Parathyroid adenoma (tissue), 2 donors: ENCODE results near the gene TTC1.

Source experiments
- H2AFZ ChIP-seq: fragments of 300-600 bp; sonication (generic); one replicate; pipeline ENCODE4 v1.7.0; 2017; ENCODE audit warnings: antibody characterized with exemption, mild to moderate bottlenecking
- H3K27ac ChIP-seq: fragments of 300-600 bp; sonication (generic); one replicate; pipeline ENCODE4 v1.7.0; 2017
- H3K27me3 ChIP-seq: fragments of 300-600 bp; sonication (generic); one replicate; pipeline ENCODE4 v1.7.0; 2017; ENCODE audit warnings: low read length; ENCODE audit not compliant: control insufficient read depth, insufficient read depth
- H3K36me3 ChIP-seq: fragments of 300-600 bp; sonication (generic); one replicate; pipeline ENCODE4 v1.7.0; 2017; ENCODE audit warnings: low read length; ENCODE audit not compliant: control insufficient read depth, insufficient read depth
- H3K4me1 ChIP-seq: fragments of 300-600 bp; sonication (generic); one replicate; pipeline ENCODE4 v1.7.0; 2017; ENCODE audit warnings: control low read depth
- H3K4me2 ChIP-seq: fragments of 300-600 bp; sonication (generic); one replicate; pipeline ENCODE4 v1.7.0; 2017; ENCODE audit warnings: low read length
- H3K4me3 ChIP-seq: fragments of 300-600 bp; sonication (generic); one replicate; pipeline ENCODE4 v1.7.0; 2017; ENCODE audit warnings: low read depth, low read length
- H3K79me2 ChIP-seq: fragments of 300-600 bp; sonication (generic); one replicate; pipeline ENCODE4 v1.7.0; 2017; ENCODE audit warnings: control low read depth
- H3K9ac ChIP-seq: fragments of 300-600 bp; sonication (generic); one replicate; pipeline ENCODE4 v1.7.0; 2017; ENCODE audit warnings: mild to moderate bottlenecking
- H3K9me3 ChIP-seq: fragments of 300-600 bp; sonication (generic); one replicate; pipeline ENCODE4 v1.7.0; 2017; ENCODE audit warnings: low read length; ENCODE audit not compliant: control insufficient read depth
- TF ChIP-seq, protein P1 (sequence below): fragments of 300-600 bp; sonication (generic); IDR thresholded peaks from one replicate; pipeline ENCODE4 v1.7.0; 2017; ENCODE audit warnings: antibody characterized with exemption, mild to moderate bottlenecking
- donor health status: primary hyperparathyroidism.

Gene TTC1

GRCh38 chr5:160083501-160083900, 74.6 kb downstream of the TTC1 start:
- Histone ChIP-seq H3K27ac (no peak overlapping the region), H3K27me3 (no peaks in the 10 kb centered on the region), H3K4me2 (no peak overlapping the region), H3K9ac (no peak overlapping the region), H3K79me2 (no peaks in the 10 kb centered on the region), H3K36me3 (no peaks in the 10 kb centered on the region), H3K4me3 (no peak overlapping the region), H3K4me1 (no peaks in the 10 kb centered on the region), H3K9me3 (no peaks in the 10 kb centered on the region), H2AFZ (no peak overlapping the region)
- TF ChIP-seq, protein P1, sequence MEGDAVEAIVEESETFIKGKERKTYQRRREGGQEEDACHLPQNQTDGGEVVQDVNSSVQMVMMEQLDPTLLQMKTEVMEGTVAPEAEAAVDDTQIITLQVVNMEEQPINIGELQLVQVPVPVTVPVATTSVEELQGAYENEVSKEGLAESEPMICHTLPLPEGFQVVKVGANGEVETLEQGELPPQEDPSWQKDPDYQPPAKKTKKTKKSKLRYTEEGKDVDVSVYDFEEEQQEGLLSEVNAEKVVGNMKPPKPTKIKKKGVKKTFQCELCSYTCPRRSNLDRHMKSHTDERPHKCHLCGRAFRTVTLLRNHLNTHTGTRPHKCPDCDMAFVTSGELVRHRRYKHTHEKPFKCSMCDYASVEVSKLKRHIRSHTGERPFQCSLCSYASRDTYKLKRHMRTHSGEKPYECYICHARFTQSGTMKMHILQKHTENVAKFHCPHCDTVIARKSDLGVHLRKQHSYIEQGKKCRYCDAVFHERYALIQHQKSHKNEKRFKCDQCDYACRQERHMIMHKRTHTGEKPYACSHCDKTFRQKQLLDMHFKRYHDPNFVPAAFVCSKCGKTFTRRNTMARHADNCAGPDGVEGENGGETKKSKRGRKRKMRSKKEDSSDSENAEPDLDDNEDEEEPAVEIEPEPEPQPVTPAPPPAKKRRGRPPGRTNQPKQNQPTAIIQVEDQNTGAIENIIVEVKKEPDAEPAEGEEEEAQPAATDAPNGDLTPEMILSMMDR, result no peak

DNA sequence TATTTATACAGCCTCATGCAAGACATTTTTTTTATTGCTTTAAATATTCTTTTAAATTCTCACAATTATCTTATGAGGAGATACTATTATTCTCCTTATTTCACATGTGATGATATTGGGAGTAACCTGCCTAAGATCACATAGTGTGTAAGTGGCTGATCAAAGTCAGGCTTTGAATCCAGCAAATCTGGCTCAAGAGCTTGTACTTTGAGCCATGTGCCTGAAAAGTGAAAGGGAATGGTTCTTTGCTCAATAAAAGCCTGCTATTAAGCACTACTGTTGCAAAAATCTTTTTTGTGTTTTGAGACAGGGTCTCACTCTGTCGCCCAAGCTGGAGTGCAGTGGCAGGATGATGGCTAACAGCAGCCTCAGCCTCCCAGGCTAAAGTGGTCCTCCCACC, 75.2 kb downstream of the TTC1 start:
- TF ChIP-seq, protein P1, result no peak
- Histone ChIP-seq H3K4me3 (no peak overlapping the region), H3K79me2 (no peaks in the 10 kb centered on the region), H3K36me3 (no peaks in the 10 kb centered on the region), H3K27me3 (no peaks in the 10 kb centered on the region), H3K27ac (no peak overlapping the region), H2AFZ (no peak overlapping the region), H3K4me1 (no peaks in the 10 kb centered on the region), H3K4me2 (no peak overlapping the region), H3K9ac (no peak overlapping the region), H3K9me3 (no peaks in the 10 kb centered on the region)

DNA sequence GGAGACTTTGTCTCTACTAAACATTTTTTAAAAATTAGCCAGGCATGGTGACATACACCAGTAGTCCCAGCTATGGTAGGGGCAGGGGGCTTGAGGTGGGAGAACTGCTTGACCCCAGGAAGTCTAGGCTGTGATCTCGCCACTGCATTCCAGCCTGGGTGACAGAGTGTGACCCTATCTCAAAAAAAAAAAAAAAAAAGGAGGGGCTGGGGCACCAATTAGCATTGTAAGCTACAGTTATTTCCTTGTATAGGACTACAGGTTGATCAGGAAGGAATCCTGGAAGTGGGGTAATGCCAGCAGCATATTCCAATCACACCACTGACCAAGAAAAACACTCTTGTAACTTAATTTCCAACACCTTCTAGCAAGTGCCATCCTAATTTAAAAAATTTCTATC, 78.3 kb downstream of the TTC1 start:
- H3K27ac ChIP-seq, result no peak overlapping the region
- H2AFZ ChIP-seq, result no peak overlapping the region
- peaks cover 2% of the 10 kb centered on the region for H3K4me1 ChIP-seq
- no peaks in the 10 kb centered on the region for H3K36me3 ChIP-seq
- H3K4me3 ChIP-seq, result no peak overlapping the region
- H3K4me2 ChIP-seq, result no peak overlapping the region
- no peaks in the 10 kb centered on the region for H3K79me2 ChIP-seq
- H3K9me3 ChIP-seq, result no peaks in the 10 kb centered on the region
- TF ChIP-seq, protein P1, result no peak
- H3K27me3 ChIP-seq, result no peaks in the 10 kb centered on the region
- no peak overlapping the region for H3K9ac ChIP-seq

GRCh38 chr5:160088805-160089204, 79.9 kb downstream of the TTC1 start:
- Histone ChIP-seq H3K9ac (no peak overlapping the region), H2AFZ (no peak overlapping the region), H3K4me3 (no peak overlapping the region), H3K27ac (no peak overlapping the region), H3K4me2 (no peak overlapping the region), H3K4me1 (peaks cover 2% of the 10 kb centered on the region), H3K36me3 (no peaks in the 10 kb centered on the region), H3K27me3 (no peaks in the 10 kb centered on the region), H3K9me3 (no peaks in the 10 kb centered on the region), H3K79me2 (no peaks in the 10 kb centered on the region)
- TF ChIP-seq, protein P1, result no peak

DNA sequence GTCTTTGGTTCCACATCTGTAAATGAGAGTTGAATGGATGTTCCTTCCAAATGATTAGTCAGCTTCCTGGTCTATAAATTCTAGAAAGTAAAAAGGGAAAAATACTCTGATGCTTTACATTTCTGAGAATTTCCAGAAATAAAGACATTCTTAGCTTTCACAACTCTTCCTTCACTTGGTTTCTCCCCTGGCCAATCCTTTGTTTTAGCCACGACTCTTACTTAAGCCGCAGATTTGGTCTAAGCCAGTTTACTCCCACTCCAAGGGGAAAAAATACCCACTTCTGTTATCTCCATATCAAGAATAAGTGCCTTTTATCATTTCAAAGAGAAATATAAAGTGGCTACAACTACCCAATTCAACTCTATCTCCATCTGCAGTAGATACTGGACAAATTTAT, 80.6 kb downstream of the TTC1 start:
- TF ChIP-seq, protein P1, result no peak
- H3K79me2 ChIP-seq, result no peaks in the 10 kb centered on the region
- no peaks in the 10 kb centered on the region for H3K36me3 ChIP-seq
- H3K27ac ChIP-seq, result no peak overlapping the region
- no peak overlapping the region for H2AFZ ChIP-seq
- H3K4me1 ChIP-seq, result peaks cover 2% of the 10 kb centered on the region
- H3K4me2 ChIP-seq, result no peak overlapping the region
- H3K4me3 ChIP-seq, result no peak overlapping the region
- no peaks in the 10 kb centered on the region for H3K27me3 ChIP-seq
- no peaks in the 10 kb centered on the region for H3K9me3 ChIP-seq
- no peak overlapping the region for H3K9ac ChIP-seq
